Measurements from ENCODE around the gene DENND1B.

DNA sequence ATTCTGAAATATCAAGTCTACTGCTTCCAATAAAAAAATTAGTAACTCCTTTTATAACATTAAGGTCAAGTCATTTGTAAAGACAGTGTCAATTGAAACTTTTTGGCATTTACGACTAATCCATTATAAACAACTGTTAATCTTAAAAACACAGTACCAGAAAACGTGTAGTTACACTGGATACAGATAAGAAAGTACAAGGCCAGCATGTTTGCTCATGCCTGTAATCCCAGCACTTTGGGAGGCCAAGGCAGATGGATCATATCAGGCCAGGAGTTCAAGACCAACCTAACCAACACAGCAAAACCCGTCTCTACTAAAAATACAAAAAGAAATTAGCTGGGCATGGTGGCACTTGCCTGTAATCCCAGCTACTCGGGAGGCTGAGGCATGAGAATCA is 29.4 kb downstream of the DENND1B start:
- TF ChIP-seq, protein P1, sequence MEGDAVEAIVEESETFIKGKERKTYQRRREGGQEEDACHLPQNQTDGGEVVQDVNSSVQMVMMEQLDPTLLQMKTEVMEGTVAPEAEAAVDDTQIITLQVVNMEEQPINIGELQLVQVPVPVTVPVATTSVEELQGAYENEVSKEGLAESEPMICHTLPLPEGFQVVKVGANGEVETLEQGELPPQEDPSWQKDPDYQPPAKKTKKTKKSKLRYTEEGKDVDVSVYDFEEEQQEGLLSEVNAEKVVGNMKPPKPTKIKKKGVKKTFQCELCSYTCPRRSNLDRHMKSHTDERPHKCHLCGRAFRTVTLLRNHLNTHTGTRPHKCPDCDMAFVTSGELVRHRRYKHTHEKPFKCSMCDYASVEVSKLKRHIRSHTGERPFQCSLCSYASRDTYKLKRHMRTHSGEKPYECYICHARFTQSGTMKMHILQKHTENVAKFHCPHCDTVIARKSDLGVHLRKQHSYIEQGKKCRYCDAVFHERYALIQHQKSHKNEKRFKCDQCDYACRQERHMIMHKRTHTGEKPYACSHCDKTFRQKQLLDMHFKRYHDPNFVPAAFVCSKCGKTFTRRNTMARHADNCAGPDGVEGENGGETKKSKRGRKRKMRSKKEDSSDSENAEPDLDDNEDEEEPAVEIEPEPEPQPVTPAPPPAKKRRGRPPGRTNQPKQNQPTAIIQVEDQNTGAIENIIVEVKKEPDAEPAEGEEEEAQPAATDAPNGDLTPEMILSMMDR (IDR thresholded peaks at IDR 0.05) = no peak
- TF ChIP-seq POLR2A (IDR thresholded peaks at IDR 0.05) = no peak
